IPS-18c (cell line): Measurements from ENCODE around the gene TMEM88.

Experiments
- H3K4me3 ChIP-seq: 2 replicates; pipeline ENCODE4 v1.7.0; 2013; ENCODE audit warnings: low read depth, mild to moderate bottlenecking, low read length, moderate library complexity; ENCODE audit not compliant: insufficient read depth
- H3K9me3 ChIP-seq: one replicate; pipeline ENCODE4 v1.6.1; 2013; ENCODE audit warnings: mild to moderate bottlenecking, low read length, moderate library complexity; ENCODE audit not compliant: control insufficient read depth, insufficient read depth

The TMEM88 gene

GRCh38 chr17:7825206-7825990 is 29.5 kb upstream of the TMEM88 start:
- Histone ChIP-seq H3K9me3 (peaks cover 4% of the 10 kb centered on the region), H3K4me3 (no peak overlapping the region)

GRCh38 chr17:7830616-7831015 is 24.2 kb upstream of the TMEM88 start:
- Histone ChIP-seq H3K4me3 (no peak overlapping the region), H3K9me3 (peaks cover 2% of the 10 kb centered on the region)

- H3K4me3 ChIP-seq, result no peak overlapping the region
- peaks cover 2% of the 10 kb centered on the region for H3K9me3 ChIP-seq
Measured at GRCh38 chr17:7831233-7831632, 23.6 kb upstream of the TMEM88 start.

DNA sequence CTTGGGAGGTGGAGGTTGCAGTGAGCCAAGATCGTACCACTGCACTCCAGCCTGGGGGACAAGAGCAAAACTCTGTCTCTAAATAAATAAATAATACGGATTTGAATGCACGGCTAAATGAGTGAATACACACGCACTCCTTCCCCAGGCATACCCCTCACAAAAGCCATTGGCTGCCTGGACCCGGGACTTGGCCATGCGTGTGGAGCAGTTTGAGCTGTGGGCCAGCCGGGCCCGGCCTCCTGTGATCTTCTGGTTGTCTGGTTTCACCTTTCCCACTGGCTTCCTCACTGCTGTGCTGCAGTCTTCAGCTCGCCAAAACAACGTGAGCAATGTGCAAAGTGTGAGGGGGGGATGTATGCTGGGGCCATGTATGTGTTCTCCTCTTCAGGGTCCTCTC is 22.4 kb upstream of the TMEM88 start:
- Histone ChIP-seq H3K9me3 (peaks cover 2% of the 10 kb centered on the region), H3K4me3 (no peak overlapping the region)

- peaks cover 2% of the 10 kb centered on the region for H3K9me3 ChIP-seq
- peak overlapping the region; percentile 85; the same call in 1 of the 2 replicates for H3K4me3 ChIP-seq
Measured at GRCh38 chr17:7833011-7833794, 21.7 kb upstream of the TMEM88 start.

DNA sequence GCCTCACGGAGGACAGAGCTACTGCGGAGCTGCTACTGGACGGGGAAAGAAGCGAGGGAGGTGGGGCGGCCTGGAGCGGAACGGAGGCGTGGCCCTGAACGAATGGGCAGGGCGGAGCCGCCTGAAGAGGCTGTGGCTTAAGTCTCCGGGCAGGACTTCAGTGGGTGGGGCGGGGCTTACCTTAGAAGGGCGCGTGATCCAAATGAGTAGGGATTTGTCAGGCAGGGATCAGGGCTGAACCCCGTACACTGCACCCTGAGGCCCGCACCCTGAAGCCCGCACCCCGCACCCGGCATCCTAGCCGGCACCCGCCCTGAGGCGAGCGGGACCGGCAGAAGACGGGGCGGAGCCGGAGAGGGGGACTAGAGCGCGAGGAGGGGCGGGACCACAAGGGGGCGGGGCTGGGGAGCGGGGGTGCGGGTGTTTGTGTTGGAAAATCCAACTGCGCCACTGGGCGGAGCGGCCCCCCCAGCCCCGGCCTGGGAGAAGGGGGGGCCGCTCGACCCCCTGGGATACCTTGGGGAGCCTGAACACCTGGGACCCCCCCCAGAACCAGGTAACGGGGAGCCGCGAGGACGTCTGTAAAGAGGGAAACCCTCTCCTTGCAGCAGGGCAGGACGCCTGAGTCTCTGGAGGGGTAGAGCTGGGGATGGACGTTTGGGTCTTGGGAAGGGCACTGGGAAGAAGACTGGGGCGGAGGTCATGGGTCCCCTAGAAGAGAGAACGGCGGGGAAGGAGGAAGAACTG is 20.9 kb upstream of the TMEM88 start, which contains the start of gene KDM6B:
TSS of gene KDM6B (plus strand) at position 423 of the 747 bp plus-strand sequence. CDS start 11,338 bp downstream, outside the sequence.
- Histone ChIP-seq H3K9me3 (peaks cover 2% of the 10 kb centered on the region), H3K4me3 (peak within 1 kb of the TSS; percentile 85)

GRCh38 chr17:7834542-7834956 is 20.3 kb upstream of the TMEM88 start:
- H3K4me3 ChIP-seq, result peak overlapping the region; percentile 85
- peaks cover 2% of the 10 kb centered on the region for H3K9me3 ChIP-seq

GRCh38 chr17:7834957-7835813 is 19.7 kb upstream of the TMEM88 start:
- peaks cover 2% of the 10 kb centered on the region for H3K9me3 ChIP-seq

DNA sequence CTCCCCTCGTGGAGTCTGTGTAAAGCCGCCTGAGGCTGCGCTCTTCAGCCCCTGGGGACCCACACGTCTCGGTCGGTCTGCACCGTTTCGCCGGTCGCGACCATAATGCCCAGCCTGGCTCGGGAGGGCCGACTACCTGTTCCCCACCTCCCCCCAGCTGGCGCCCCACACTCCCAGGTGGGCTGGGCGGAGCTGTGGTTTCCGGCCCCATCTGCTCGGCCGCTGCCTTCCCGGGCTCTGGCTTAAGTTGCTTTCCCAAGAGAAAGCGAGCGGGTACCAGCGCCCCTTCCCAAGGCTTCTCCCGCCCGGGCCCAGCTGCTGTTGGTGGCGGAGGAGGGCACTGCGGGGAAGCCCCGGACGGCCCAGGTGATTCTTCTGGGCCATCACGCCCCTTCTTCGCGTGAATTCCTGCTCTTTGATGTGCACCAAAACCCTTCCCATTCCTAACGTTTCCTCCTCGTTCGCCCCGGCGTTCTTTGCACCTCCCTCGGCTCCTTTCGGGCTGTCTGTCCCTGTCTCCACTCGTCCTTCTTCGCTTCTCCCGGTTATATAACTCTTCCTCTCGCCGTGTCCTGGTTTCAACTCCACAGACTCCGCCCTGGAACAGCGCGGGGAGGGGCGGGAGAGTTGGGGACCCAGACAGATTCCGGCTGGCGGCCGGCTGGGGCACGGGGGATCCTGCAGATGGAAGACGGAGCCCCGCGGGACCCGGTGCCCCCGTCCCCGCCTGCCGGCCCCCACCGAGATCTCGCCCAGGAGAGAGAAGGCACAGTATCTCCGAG is 18.9 kb upstream of the TMEM88 start:
- H3K9me3 ChIP-seq, result no peaks in the 10 kb centered on the region
- peak overlapping the region; percentile 85 for H3K4me3 ChIP-seq

More at GRCh38 chr17:7834957-7835813, 19.7 kb upstream of the TMEM88 start:
- H3K4me3 ChIP-seq, result peak overlapping the region; percentile 85

DNA sequence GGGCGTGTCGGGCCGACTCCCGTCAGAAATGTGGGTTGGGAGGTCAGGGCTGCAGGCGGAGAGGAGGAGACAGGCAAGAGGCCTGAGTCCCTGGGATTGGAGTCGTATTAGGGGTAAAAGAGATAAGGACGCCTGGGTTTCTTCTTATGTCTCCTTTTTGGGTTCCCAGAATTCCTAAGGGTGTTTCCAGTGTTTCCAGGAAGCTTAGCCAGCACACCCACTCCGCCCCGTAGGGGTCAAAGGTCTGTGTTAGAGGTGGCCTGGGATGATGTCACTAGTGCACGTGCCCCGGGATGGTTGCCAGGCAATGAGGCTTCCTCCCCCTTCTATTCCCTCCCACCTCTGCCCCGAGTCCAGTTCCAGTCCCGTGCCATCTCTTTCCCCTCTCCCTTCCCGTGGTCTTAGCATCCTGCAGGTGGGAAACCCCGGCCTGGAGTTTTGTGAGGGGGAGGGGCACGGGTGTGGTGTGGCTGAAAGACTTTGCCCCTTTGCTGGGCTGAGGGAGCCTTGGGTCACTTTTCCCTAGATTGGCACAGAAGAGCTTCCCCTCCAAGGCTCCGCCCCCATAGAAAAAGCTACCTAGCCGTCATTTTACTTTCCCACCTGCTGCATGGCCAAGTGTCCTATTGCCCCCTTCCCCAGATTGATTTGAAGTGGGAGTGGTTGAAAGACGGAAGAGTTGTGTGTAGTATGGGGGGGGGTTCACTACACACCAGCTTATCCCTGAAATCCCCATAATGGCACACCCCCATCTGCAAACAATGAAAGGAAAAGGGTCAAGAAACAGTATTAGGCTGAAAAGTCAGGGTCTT is 18.1 kb upstream of the TMEM88 start:
- no peaks in the 10 kb centered on the region for H3K9me3 ChIP-seq
- H3K4me3 ChIP-seq, result peak overlapping the region; percentile 85

- Histone ChIP-seq H3K9me3 (no peaks in the 10 kb centered on the region), H3K4me3 (peak overlapping the region; percentile 38)
Measured at GRCh38 chr17:7837408-7838088, 17.3 kb upstream of the TMEM88 start.

DNA sequence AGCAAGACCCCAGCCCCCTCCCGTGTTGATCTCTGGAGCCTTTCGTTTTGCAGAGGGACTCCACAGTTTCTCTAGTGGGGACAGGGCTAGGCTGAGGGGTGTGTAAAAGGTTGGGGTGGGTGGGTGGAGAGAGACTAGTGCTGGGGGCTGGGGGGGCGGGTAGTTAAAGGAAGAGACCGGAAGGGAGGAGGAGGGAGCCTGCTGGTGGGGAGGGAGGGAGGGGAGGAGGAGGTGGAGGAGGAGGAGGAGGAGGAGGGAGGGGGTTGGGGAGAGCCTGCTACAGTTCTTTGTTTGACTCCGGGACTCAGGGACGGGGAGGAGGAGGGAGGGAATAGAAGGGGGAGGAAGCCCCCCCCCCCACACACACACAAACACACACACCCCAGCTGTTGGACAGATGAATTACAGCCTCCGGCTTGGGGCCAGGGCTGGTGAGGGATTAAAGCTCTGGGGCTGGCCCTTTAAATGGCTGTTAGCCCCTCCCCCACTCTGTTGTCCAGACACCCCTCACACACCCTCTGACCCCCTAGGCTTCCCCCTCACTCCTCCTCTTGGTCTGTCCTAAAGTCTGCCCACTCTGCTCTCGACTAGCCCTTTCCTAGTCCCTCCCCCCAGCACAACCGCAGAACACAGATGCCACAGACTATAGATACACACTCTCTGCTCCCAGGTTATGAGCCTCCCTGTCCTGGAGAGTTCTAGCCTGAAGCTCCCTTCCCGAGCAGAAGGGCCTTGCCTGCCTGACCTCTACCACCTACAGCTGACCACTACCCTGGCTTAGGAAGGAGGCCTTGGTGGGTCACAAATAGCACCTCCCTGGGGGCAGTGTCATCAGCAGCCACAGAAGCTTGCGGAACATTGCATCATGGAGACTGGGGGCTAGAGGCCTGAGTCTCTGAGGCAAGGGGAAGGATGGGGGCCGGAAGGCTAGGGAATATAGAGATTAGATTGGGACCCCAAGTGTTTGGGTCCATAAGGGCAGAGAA is 16.5 kb upstream of the TMEM88 start:
- Histone ChIP-seq H3K9me3 (no peaks in the 10 kb centered on the region), H3K4me3 (peak overlapping the region; percentile 34)

GRCh38 chr17:7839190-7839875 is 15.5 kb upstream of the TMEM88 start:
- H3K9me3 ChIP-seq, result no peaks in the 10 kb centered on the region
- H3K4me3 ChIP-seq, result no peak overlapping the region
